ENCODE results near the gene SHE. TPM values are rescaled to one million over a fixed set of nuclear protein-coding genes. Genes with fewer than 3 reads are reported as not detected.
A peak's percentile ranks its signal among the peaks of the same experiment; 100 is the strongest.

SHE gene
- total and polyA plus RNA-seq, 2 experiments from 2014 or later: 2.0 to 2.7 TPM

- Histone ChIP-seq H3K4me3 (no peak overlapping the region), H3K27me3 (peaks cover 34% of the 10 kb centered on the region), H3K36me3 (no peaks in the 10 kb centered on the region), H3K4me1 (ENCODE audit: low read depth) (peaks cover 35% of the 10 kb centered on the region), H3K9me3 (ENCODE audit: low read depth) (no peaks in the 10 kb centered on the region), H3K27ac (peak overlapping the region; percentile 81)
- peak; percentile 32 to 56 for DNase-seq (ENCODE audit: low read depth in 1 of 2, low spot score in 1 of 2)
- no peak for TF ChIP-seq CTCF (IDR thresholded peaks at IDR 0.05; ENCODE audit: low read depth, low read length)
These were observed 5.0 kb downstream of the SHE start for GRCh38 chr1:154497026-154497806.

GRCh38 chr1:154496383-154496782 lies 5.8 kb downstream of the SHE start:
- H3K27ac ChIP-seq: peak overlapping the region; percentile 81
- peaks cover 27% of the 10 kb centered on the region for H3K27me3 ChIP-seq
- peaks cover 35% of the 10 kb centered on the region for H3K4me1 ChIP-seq (ENCODE audit: low read depth)
- TF ChIP-seq CTCF (IDR thresholded peaks at IDR 0.05; ENCODE audit: low read depth, low read length): no peak
- H3K36me3 ChIP-seq: no peaks in the 10 kb centered on the region
- H3K9me3 ChIP-seq (ENCODE audit: low read depth): no peaks in the 10 kb centered on the region
- no peak overlapping the region for H3K4me3 ChIP-seq
- peak in 1 of 2 donors; percentile 60 for DNase-seq (ENCODE audit: low read depth in 1 of 2, low spot score in 1 of 2)

- no peak for TF ChIP-seq CTCF (IDR thresholded peaks at IDR 0.05; ENCODE audit: low read depth, low read length)
- DNase-seq (ENCODE audit: low read depth in 1 of 2, low spot score in 1 of 2): no peak
- peaks cover 23% of the 10 kb centered on the region for H3K27me3 ChIP-seq
- no peaks in the 10 kb centered on the region for H3K9me3 ChIP-seq (ENCODE audit: low read depth)
- H3K27ac ChIP-seq: peak overlapping the region; percentile 81
- no peaks in the 10 kb centered on the region for H3K36me3 ChIP-seq
- H3K4me3 ChIP-seq: no peak overlapping the region
- peaks cover 35% of the 10 kb centered on the region for H3K4me1 ChIP-seq (ENCODE audit: low read depth)
These were observed 6.5 kb downstream of the SHE start for GRCh38 chr1:154495496-154496273.

- Histone ChIP-seq H3K4me1 (ENCODE audit: low read depth) (peaks cover 35% of the 10 kb centered on the region), H3K4me3 (no peak overlapping the region), H3K27ac (no peak overlapping the region), H3K36me3 (no peaks in the 10 kb centered on the region), H3K9me3 (ENCODE audit: low read depth) (no peaks in the 10 kb centered on the region), H3K27me3 (peaks cover 15% of the 10 kb centered on the region)
- no peak for TF ChIP-seq CTCF (IDR thresholded peaks at IDR 0.05; ENCODE audit: low read depth, low read length)
- no peak for DNase-seq (ENCODE audit: low read depth in 1 of 2, low spot score in 1 of 2)
These were observed 8.9 kb downstream of the SHE start for GRCh38 chr1:154493276-154493675.

- peaks cover 28% of the 10 kb centered on the region for H3K4me1 ChIP-seq (ENCODE audit: low read depth)
- DNase-seq (ENCODE audit: low read depth in 1 of 2, low spot score in 1 of 2): no peak
- no peak overlapping the region for H3K4me3 ChIP-seq
- no peak overlapping the region for H3K27ac ChIP-seq
- H3K27me3 ChIP-seq: peaks cover 15% of the 10 kb centered on the region
- no peak for TF ChIP-seq CTCF (IDR thresholded peaks at IDR 0.05; ENCODE audit: low read depth, low read length)
- H3K36me3 ChIP-seq: no peaks in the 10 kb centered on the region
- H3K9me3 ChIP-seq (ENCODE audit: low read depth): no peaks in the 10 kb centered on the region
These were observed 10.1 kb downstream of the SHE start for GRCh38 chr1:154492115-154492514.

All from cardiac muscle cell (in vitro differentiated cells and primary cell).